Uterus (tissue), 2 donors: Measurements from ENCODE around the gene IRF2.

ENCODE experiments used
- POLR2A ChIP-seq, 2 donors: fragments of 450-650 bp; IDR thresholded peaks; one replicate each; pipeline ENCODE4 v1.6.1; 2016; ENCODE audit warnings: antibody characterized with exemption in 2 of 2, mild to moderate bottlenecking in 1 of 2, moderate library complexity in 1 of 2
- TF ChIP-seq, protein P1 (sequence below), 4 experiments: fragments of 200-600 bp in 2 of 4; fragments of 450-650 bp in 2 of 4; sonication (generic) in 2 of 4; IDR thresholded peaks; one replicate each; pipeline ENCODE4 v1.5.1; 2016 to 2019; ENCODE audit warnings: antibody characterized with exemption in 4 of 4, mild to moderate bottlenecking in 2 of 4, moderate library complexity in 1 of 4

GRCh38 chr4:184434501-184435066 is 39.8 kb downstream of the IRF2 start:
- TF ChIP-seq, protein P1, sequence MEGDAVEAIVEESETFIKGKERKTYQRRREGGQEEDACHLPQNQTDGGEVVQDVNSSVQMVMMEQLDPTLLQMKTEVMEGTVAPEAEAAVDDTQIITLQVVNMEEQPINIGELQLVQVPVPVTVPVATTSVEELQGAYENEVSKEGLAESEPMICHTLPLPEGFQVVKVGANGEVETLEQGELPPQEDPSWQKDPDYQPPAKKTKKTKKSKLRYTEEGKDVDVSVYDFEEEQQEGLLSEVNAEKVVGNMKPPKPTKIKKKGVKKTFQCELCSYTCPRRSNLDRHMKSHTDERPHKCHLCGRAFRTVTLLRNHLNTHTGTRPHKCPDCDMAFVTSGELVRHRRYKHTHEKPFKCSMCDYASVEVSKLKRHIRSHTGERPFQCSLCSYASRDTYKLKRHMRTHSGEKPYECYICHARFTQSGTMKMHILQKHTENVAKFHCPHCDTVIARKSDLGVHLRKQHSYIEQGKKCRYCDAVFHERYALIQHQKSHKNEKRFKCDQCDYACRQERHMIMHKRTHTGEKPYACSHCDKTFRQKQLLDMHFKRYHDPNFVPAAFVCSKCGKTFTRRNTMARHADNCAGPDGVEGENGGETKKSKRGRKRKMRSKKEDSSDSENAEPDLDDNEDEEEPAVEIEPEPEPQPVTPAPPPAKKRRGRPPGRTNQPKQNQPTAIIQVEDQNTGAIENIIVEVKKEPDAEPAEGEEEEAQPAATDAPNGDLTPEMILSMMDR (IDR thresholded peaks at IDR 0.05) = no peak
- no peak for TF ChIP-seq POLR2A (IDR thresholded peaks at IDR 0.05)
